Left ventricle myocardium inferior (tissue), 1 donor: ENCODE results near the gene NCBP1. TPM values are rescaled to one million over a fixed set of nuclear protein-coding genes. Genes with fewer than 3 reads are reported as not detected.
A peak's percentile ranks its signal among the peaks of the same experiment; 100 is the strongest.

Experiments used
- DNase-seq: peaks from one replicate; pipeline ENCODE4 v3.0.0-alpha.2; 2020
- H3K27ac ChIP-seq: fragments of 200-600 bp; replicated peaks from 2 replicates; pipeline ENCODE4 v1.8.0; 2021
- H3K27me3 ChIP-seq: fragments of 200-600 bp; 2 replicates; pipeline ENCODE4 v1.8.0; 2021; ENCODE audit warnings: low read depth
- H3K36me3 ChIP-seq: fragments of 200-600 bp; 2 replicates; pipeline ENCODE4 v1.8.0; 2021
- H3K4me1 ChIP-seq: fragments of 200-600 bp; 2 replicates; pipeline ENCODE4 v1.8.0; 2021
- H3K4me3 ChIP-seq: fragments of 200-600 bp; 2 replicates; pipeline ENCODE4 v1.8.0; 2021; ENCODE audit warnings: mild to moderate bottlenecking, moderate library complexity
- H3K9me3 ChIP-seq: fragments of 200-600 bp; replicated peaks from 2 replicates; pipeline ENCODE4 v1.8.0; 2021
- intact Hi-C: fragments of 100-400 bp; cut with micrococcal nuclease; formaldehyde crosslinking; loops from one replicate; pipeline ENCODE4 v1.11.0; 2022
- total RNA-seq: library from RNA; stranded (reverse); fragmentation: NEBNext Ultra II Directional; extraction: Animal tissue kit (Norgen Biotek cat#: 25700); gene quantifications from one replicate; pipeline ENCODE4 v1.2.1, GENCODE V29; 2021
- TF ChIP-seq, protein P1 (sequence below): fragments of 200-600 bp; IDR thresholded peaks from 2 replicates; pipeline ENCODE4 v1.8.0; 2021; ENCODE audit warnings: antibody characterized with exemption, mild to moderate bottlenecking, borderline replicate concordance
- donor health status: DM: no; HTN: yes; CAD: no; lungs with severe emphysema.

Gene NCBP1
- total RNA-seq, 1 donor from 2014 or later, result 22.5 TPM

DNA sequence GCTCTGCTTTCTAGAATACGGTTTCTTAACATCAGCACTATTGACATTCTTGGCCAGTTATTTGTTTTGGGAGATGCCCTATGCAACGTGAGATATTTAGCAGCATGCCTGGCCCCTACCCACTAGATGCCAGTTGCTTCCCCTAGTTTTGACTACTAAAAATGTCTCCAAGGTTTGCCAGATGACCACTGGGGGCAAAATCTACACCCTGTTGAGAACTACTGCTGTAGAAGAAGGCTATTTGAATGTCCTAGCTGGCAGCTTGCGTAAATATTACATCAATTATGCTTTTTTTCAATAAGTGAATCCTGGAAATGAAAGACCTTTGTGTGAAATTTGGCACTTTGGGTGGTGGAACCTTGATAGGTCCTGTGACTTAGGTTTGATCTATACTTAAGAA, 5.0 kb downstream of the NCBP1 start:
- no peak for DNase-seq
- TF ChIP-seq, protein P1, sequence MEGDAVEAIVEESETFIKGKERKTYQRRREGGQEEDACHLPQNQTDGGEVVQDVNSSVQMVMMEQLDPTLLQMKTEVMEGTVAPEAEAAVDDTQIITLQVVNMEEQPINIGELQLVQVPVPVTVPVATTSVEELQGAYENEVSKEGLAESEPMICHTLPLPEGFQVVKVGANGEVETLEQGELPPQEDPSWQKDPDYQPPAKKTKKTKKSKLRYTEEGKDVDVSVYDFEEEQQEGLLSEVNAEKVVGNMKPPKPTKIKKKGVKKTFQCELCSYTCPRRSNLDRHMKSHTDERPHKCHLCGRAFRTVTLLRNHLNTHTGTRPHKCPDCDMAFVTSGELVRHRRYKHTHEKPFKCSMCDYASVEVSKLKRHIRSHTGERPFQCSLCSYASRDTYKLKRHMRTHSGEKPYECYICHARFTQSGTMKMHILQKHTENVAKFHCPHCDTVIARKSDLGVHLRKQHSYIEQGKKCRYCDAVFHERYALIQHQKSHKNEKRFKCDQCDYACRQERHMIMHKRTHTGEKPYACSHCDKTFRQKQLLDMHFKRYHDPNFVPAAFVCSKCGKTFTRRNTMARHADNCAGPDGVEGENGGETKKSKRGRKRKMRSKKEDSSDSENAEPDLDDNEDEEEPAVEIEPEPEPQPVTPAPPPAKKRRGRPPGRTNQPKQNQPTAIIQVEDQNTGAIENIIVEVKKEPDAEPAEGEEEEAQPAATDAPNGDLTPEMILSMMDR, result peak; percentile 11
- peaks cover 75% of the 10 kb centered on the region for H3K4me1 ChIP-seq
- intact Hi-C loops, result no loop called here
- peaks cover 24% of the 10 kb centered on the region for H3K36me3 ChIP-seq
- no peak overlapping the region for H3K4me3 ChIP-seq
- H3K27ac ChIP-seq, result no peak overlapping the region
- H3K27me3 ChIP-seq, result no peaks in the 10 kb centered on the region
- no peaks in the 10 kb centered on the region for H3K9me3 ChIP-seq

DNA sequence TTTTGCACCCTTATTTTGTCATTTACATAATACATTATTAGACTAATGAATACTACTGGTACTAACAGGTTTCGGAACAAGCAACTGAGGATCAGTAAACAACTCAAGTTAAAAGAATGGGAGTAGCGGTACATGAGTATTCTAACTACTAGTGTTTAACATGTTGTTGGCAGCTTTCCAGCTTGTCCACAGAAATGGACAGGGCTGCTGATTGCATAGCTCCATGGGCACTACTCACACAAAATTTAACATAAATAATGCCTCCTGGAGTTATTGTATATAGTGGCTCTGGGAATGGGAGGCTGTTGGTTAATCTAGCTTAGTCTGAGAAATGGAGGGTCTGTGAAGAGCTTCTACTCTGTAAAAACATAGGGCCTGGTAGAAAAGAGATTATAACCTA, 6.7 kb downstream of the NCBP1 start:
- Histone ChIP-seq H3K9me3 (no peaks in the 10 kb centered on the region), H3K36me3 (peaks cover 38% of the 10 kb centered on the region), H3K4me3 (no peak overlapping the region), H3K27me3 (no peaks in the 10 kb centered on the region), H3K27ac (no peak overlapping the region), H3K4me1 (peaks cover 58% of the 10 kb centered on the region)
- intact Hi-C loops, result no loop called here
- TF ChIP-seq, protein P1, result no peak
- DNase-seq, result no peak

DNA sequence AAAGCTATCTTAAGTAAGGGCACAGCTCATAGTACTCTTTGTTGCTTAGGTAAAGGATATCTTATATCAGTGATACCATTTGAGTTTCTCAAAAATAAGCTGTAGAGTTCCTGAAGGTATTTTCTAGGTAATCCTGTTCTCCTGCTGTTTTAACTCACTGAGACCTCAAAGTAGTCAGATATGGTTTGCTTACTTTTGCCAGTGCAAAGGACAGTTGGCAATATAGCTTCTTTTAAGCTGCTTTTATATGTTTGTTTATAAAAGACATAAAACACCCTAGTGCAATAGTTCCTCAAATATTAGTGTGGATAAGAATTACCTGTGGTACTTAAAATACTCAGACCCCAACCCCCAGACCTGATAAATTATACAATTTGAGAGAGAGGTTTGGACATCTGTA, 12.1 kb downstream of the NCBP1 start:
- intact Hi-C loops, result no loop called here
- Histone ChIP-seq H3K4me3 (no peak overlapping the region), H3K27me3 (no peaks in the 10 kb centered on the region), H3K4me1 (peaks cover 8% of the 10 kb centered on the region), H3K9me3 (no peaks in the 10 kb centered on the region), H3K36me3 (peaks cover 86% of the 10 kb centered on the region), H3K27ac (no peak overlapping the region)
- no peak for DNase-seq
- TF ChIP-seq, protein P1, result no peak

DNA sequence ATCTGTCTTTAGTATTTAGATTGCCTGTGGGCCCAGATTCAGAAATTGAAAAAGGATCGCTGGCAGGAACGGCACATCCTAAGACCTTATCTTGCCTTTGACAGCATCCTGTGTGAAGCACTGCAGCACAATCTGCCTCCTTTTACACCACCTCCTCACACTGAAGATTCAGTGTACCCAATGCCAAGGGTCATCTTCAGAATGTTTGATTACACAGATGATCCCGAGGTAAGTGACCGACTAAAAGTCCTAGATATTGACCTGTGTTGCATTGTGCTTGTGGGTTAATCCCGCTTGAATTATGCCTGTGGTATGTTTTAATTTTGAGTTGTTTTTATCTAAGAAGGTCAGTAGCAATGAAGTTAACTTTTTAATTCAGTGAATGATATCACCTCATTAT, 14.4 kb downstream of the NCBP1 start:
- peaks cover 11% of the 10 kb centered on the region for H3K4me1 ChIP-seq
- intact Hi-C loops, result no loop called here
- no peak for DNase-seq
- TF ChIP-seq, protein P1, result no peak
- no peak overlapping the region for H3K27ac ChIP-seq
- no peaks in the 10 kb centered on the region for H3K27me3 ChIP-seq
- no peaks in the 10 kb centered on the region for H3K9me3 ChIP-seq
- H3K36me3 ChIP-seq, result peaks cover 84% of the 10 kb centered on the region
- H3K4me3 ChIP-seq, result no peak overlapping the region

DNA sequence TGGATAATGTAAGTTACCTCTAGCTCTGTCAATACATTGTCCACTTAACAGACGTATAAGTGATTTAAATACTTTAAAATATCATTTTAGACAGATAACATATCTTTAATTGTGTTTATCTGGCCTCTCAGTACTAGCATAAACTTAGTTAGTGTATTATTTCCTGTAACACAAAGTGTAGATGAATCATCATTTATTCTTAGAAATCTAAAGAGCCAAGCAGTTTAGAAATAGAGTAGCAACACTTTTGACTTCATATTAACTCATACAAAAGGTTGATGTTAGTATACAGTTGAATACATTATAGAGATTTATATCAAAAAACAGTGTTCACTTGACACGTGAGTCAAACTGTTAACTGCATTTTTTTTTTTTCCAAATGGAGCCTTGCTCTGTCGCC, 18.0 kb downstream of the NCBP1 start:
- Histone ChIP-seq H3K4me3 (no peak overlapping the region), H3K4me1 (peaks cover 11% of the 10 kb centered on the region), H3K36me3 (peaks cover 86% of the 10 kb centered on the region), H3K27ac (peak overlapping the region; percentile 17), H3K9me3 (no peaks in the 10 kb centered on the region), H3K27me3 (no peaks in the 10 kb centered on the region)
- intact Hi-C loops, result no loop called here
- DNase-seq, result no peak
- TF ChIP-seq, protein P1, result no peak

DNA sequence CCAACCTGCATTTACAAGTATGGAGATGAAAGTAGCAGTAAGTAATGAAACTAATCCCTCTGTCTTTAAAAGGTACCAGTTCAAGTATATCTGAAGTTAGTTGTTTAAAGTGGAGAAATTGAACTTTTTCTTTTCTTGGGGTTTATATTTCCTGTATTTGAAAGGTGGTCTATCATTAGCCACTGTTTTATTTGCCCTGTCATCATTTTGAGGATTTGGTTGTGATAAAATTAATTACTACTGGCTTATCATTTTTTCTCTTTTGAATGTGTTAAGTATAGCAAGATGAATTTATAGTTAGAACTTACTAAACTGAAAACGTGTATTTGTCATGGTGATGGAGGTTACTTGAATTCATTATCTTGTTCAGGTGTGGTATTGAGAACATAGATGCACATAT, 25.1 kb downstream of the NCBP1 start:
- no peaks in the 10 kb centered on the region for H3K4me1 ChIP-seq
- H3K27ac ChIP-seq, result no peak overlapping the region
- TF ChIP-seq, protein P1, result no peak
- H3K36me3 ChIP-seq, result peaks cover 93% of the 10 kb centered on the region
- intact Hi-C loops, result no loop called here
- H3K4me3 ChIP-seq, result no peak overlapping the region
- no peak for DNase-seq
- H3K9me3 ChIP-seq, result no peaks in the 10 kb centered on the region
- no peaks in the 10 kb centered on the region for H3K27me3 ChIP-seq
